GM18907 (cell line): ENCODE data around the gene JADE1.

Experiments used
- ATAC-seq: cut with Tn5 transposase; IDR thresholded peaks from one replicate; pipeline ENCODE4 v1.9.1; 2021; ENCODE audit warnings: mild to moderate bottlenecking, moderate library complexity; ENCODE audit not compliant: unreplicated experiment

Gene JADE1

DNA sequence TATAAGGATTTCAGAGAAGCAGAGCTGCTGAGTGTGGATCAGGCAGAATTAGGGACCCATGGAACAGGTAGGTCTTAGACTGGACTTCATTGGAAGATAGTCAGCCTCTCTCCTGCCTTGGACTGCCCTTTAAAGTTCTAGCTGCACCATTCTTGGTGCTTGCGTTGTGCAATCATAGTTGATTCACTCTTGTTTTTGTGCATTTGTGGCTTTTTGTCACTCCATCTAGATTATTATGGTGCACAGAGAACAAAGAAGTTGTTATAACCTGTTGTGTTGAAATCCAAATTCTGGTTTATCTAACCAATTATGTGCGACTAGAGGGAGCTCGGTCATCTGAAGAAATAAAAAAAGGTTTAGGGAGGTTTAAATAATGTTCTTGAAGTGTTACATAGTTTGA lies 59.3 kb downstream of the JADE1 start:
- no peak for ATAC-seq

- ATAC-seq, result no peak
Measured at GRCh38 chr4:128869776-128870509, 60.4 kb downstream of the JADE1 start.

- ATAC-seq, result no peak
Measured at GRCh38 chr4:128871948-128872347, 62.4 kb downstream of the JADE1 start.

- no peak for ATAC-seq
Measured at GRCh38 chr4:128876200-128876599, 66.7 kb downstream of the JADE1 start.

GRCh38 chr4:128877934-128878333 lies 68.4 kb downstream of the JADE1 start:
- no peak for ATAC-seq

DNA sequence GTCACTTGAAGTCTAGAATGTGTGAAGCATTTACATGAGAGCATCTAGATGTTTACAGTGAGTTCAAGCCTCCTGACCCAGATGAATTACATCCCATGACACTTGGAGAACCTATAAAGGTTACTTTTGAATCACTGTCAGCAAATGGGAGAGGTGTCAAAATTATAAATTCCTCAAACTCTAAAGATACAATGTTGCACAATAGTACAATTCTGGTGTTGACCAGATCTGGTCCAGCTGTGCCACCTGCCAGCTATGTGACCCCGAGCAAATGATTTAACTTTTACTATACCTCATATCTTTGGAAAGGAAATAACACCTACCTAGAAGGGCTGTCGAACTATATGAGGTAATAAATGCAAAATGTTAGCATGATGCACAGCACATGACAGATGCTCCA lies 69.8 kb downstream of the JADE1 start:
- ATAC-seq, result no peak

DNA sequence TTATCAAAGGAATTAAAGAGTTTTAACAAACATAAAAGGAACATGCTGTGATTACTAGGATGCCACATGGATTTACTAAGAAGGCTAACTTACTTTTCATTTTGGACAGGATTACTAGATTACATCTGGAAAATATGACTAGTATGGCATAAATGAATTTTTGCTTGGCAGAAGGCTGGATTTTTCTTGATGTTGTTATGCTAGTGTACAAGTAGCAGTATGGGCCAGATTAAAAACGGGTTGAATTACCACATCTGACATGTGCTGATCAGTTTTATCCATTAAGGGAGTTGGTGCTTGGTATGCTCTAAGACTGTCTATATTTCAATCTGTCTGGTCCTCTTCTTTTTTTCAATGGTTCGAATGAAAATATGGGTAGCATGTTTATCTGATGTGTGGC lies 70.5 kb downstream of the JADE1 start:
- no peak for ATAC-seq

DNA sequence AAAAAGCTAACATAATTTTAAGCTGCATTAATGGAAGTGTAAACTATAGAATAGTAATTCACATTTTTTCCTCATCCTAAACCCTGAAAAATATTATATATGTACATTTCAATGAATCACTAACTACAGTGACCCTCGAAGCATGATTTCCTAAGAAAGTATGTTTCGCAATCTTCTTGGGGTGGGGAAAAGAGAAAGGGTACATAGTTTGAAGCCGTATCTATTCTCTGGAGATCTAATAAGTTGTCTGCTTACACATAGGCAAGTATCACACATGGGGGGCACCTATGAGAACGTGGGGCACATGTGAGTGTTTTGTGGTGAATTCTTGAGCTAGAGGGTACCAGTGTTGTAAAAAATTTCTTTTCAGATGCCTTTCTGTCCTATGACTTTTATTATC lies 71.2 kb downstream of the JADE1 start:
- ATAC-seq, result no peak

DNA sequence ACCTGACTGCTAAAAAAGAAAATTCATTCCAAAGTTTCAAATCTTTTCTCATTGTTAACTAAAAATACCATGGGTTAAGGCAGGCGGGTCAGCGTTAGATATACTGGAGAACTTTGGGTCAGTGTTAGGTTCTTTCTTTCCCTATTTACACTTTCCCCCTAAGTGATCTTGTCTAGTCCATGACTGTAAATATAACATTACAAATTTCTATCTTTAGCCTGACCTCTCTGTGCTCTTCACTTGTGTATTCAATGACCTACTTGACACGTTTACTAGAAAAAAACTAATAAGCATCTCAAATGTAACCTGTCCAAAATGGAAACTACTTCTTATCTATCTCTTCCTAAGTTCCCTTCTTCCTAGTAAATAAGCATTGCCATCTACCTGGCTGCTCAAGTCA lies 95.3 kb downstream of the JADE1 start:
- ATAC-seq, result no peak

DNA sequence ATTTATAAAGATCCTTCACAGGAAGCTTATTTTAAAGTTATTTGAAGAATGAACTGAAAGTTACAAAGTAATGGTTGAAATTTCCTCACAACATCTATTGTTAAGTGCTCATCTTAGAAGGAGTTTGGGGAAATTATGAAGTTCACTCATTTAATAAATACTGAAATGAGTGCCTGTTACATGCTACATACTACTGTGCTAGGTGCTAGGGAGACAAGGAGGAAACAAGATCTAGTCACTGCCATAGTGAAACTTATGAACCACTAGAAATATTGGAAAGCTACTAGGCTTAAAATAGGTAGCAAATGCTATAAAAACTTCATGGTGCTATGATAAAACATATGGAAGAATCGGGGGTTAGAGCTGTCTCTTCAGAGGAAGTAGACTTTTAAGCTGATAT lies 97.1 kb downstream of the JADE1 start:
- no peak for ATAC-seq

DNA sequence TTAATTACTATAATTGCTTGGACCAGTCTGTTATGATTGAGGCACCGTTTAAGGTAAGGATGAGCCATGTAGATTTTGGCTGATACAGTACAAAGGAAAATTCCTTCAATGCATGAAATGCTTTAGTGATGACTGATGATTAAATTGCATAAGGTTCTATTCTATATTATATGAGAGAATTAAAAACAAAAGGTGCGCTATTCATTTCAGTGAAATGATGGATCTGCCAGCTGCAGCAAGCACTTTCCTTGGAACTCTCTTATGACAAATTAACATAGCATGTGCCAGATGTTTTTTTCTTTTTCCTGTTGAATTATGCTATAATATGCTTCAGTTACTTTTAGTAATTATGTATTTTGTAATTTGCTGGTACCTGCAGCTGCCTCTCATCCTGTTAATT lies 98.5 kb downstream of the JADE1 start:
- no peak for ATAC-seq

- ATAC-seq, result no peak
Measured at GRCh38 chr4:128908735-128909134, 99.2 kb downstream of the JADE1 start.

DNA sequence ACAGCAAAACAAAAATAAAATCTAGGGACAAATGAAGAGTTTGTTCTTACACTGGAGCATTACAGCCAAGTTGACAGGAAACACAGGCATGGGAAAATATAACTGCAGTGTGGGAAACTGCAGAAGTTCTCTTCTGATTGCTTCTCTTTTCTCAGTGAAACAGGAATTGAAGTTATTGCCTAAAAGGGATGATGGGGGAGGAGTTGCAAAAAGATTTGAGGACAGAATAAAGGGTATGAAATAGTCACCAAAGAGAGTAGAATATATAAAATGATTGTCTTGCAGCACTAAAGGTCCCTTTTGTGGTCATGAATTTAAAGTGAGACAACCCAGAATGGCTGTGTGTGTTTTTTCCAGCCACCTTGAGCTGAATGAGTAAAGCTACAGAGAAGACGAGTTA lies 103.7 kb downstream of the JADE1 start:
- no peak for ATAC-seq

DNA sequence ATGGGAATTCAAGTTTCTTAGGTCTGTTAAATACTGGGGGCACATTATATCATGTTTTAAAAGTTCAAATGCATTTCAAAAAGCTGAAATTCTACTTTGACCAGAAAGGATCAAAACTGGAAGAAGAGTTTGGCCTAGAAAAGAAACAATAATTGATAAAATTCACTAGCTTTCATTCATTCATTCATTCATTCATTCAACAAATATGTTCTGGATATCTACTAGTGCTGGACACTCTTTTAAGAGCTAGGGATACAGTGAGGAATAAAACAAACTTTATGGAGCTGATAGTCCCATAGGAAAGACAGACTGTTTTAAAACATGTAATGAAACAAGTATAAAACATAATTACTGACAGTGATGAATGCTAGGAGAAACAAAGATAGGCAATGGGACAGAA lies 106.0 kb downstream of the JADE1 start:
- ATAC-seq, result no peak

- ATAC-seq, result peak; percentile 88
Measured at GRCh38 chr4:128916832-128917231, 107.3 kb downstream of the JADE1 start.

DNA sequence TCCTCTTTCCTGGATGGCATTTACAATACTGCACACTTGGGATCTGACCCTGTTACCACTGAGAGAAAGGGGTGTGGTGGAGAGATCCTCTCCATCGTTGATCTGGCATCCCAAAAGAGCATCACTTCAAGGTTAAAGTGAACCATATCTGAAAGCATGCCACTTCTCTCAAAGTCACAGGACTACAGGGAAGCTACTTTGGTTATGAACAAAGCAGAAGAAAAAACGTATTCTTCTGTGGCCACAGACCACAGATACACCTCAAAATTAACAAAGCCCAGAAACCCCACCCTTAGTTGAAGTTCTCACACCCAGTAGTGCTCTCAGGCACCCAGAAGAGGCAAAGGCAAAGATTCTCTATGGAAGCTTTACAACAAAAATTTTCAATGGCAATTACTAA lies 108.3 kb downstream of the JADE1 start:
- ATAC-seq, result peak; percentile 73

DNA sequence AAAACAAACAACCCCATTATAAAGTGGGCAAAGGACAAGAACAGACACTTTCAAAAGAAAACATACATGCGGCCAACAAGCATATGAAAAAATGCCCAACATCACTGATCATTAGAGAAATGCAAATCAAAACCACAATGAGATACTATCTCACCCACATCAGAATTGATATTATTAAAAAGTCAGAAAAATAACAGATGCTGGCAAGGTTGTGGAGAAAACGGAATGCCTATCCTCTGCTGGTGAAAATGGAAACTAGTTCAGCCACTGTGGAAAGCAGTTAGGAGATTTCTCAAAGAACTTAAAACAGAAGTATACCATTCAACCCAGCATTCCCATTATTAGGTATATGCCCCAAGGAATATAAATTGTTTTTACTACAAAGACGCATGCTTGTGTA lies 112.5 kb downstream of the JADE1 start:
- ATAC-seq, result no peak
